Inflammatory macrophage treated with lipopolysaccharide for 4 hours (primary cell): ENCODE data around the gene TMIGD1.

Experiments
- DNase-seq: peaks from one replicate; pipeline ENCODE4 v3.0.0-alpha.2; 2020

Gene TMIGD1

GRCh38 chr17:30333503-30334360, at the start of gene TMIGD1:
TMIGD1 (minus strand) TSS chr17:30334057; CDS start chr17:30332133, 1,924 bp downstream.
- DNase-seq: no peak

GRCh38 chr17:30382345-30382744, 48.5 kb upstream of the TMIGD1 start:
- DNase-seq: no peak

GRCh38 chr17:30381340-30381659, 47.4 kb upstream of the TMIGD1 start:
- DNase-seq: no peak

GRCh38 chr17:30380643-30381339, 46.9 kb upstream of the TMIGD1 start:
- DNase-seq: peak; percentile 40

- peak; percentile 87 for DNase-seq
These were observed 46.1 kb upstream of the TMIGD1 start for GRCh38 chr17:30379903-30380381.

- peak; percentile 19 for DNase-seq
These were observed 45.5 kb upstream of the TMIGD1 start for GRCh38 chr17:30379303-30379902.

GRCh38 chr17:30378825-30379302, 45.0 kb upstream of the TMIGD1 start, which contains the start of gene CPD:
CPD (plus strand) TSS chr17:30378927; CDS start chr17:30378981, 54 bp downstream.
- peak; percentile 95 for DNase-seq

GRCh38 chr17:30378241-30378824, 44.5 kb upstream of the TMIGD1 start:
- DNase-seq: no peak

- no peak for DNase-seq
These were observed 43.9 kb upstream of the TMIGD1 start for GRCh38 chr17:30377574-30378240.

- DNase-seq: peak; percentile 71
These were observed 43.0 kb upstream of the TMIGD1 start for GRCh38 chr17:30376621-30377452.

- DNase-seq: peak; percentile 45
These were observed 41.8 kb upstream of the TMIGD1 start for GRCh38 chr17:30375661-30376060.

- peak; percentile 42 for DNase-seq
These were observed 38.9 kb upstream of the TMIGD1 start for GRCh38 chr17:30372755-30373154.

GRCh38 chr17:30369995-30370394, 36.1 kb upstream of the TMIGD1 start:
- no peak for DNase-seq

- DNase-seq: peak; percentile 45
These were observed 35.3 kb upstream of the TMIGD1 start for GRCh38 chr17:30368912-30369720.

- no peak for DNase-seq
These were observed 32.7 kb upstream of the TMIGD1 start for GRCh38 chr17:30366536-30366935.

- peak; percentile 64 for DNase-seq
These were observed 29.9 kb upstream of the TMIGD1 start for GRCh38 chr17:30363715-30364202.

GRCh38 chr17:30361766-30362279, 28.0 kb upstream of the TMIGD1 start:
- DNase-seq: no peak

GRCh38 chr17:30360086-30360808, 26.4 kb upstream of the TMIGD1 start:
- peak; percentile 65 for DNase-seq

- no peak for DNase-seq
These were observed 24.4 kb upstream of the TMIGD1 start for GRCh38 chr17:30358055-30358760.
